Brain microvascular endothelial cell (primary cell): ENCODE measurements around the gene PNPLA1.

ENCODE experiments used
- DNase-seq: peaks from one replicate; pipeline ENCODE4 v3.0.0-alpha.2; 2020
- H3K27ac ChIP-seq: fragments of 250-450 bp; sonication (Bioruptor Pico); 2 replicates; pipeline ENCODE4 v1.5.1; 2020; ENCODE audit warnings: mild to moderate bottlenecking, moderate library complexity
- H3K27me3 ChIP-seq: fragments of 250-450 bp; sonication (Bioruptor Pico); replicated peaks from 2 replicates; pipeline ENCODE4 v1.5.1; 2020; ENCODE audit warnings: mild to moderate bottlenecking
- H3K36me3 ChIP-seq: fragments of 250-450 bp; sonication (Bioruptor Pico); replicated peaks from 2 replicates; pipeline ENCODE4 v1.5.1; 2020; ENCODE audit warnings: mild to moderate bottlenecking
- H3K4me3 ChIP-seq: 2 replicates; pipeline ENCODE4 v1.5.1; 2011; ENCODE audit warnings: low read depth, mild to moderate bottlenecking, control low read depth, low read length, moderate library complexity
- in situ Hi-C: cut with HindIII; loops from 2 replicates; pipeline ENCODE4 v1.10.0; 2017; ENCODE audit warnings: low sequenced_read_pairs, low pct_ligation_motif_present
- TF ChIP-seq, protein P1 (sequence below): IDR thresholded peaks from 2 replicates; pipeline ENCODE4 v1.5.1; 2011; ENCODE audit warnings: low read depth, mild to moderate bottlenecking, moderate library complexity, low read length, control low read depth, inconsistent platforms; ENCODE audit errors: missing control alignments

PNPLA1 gene, protein sequence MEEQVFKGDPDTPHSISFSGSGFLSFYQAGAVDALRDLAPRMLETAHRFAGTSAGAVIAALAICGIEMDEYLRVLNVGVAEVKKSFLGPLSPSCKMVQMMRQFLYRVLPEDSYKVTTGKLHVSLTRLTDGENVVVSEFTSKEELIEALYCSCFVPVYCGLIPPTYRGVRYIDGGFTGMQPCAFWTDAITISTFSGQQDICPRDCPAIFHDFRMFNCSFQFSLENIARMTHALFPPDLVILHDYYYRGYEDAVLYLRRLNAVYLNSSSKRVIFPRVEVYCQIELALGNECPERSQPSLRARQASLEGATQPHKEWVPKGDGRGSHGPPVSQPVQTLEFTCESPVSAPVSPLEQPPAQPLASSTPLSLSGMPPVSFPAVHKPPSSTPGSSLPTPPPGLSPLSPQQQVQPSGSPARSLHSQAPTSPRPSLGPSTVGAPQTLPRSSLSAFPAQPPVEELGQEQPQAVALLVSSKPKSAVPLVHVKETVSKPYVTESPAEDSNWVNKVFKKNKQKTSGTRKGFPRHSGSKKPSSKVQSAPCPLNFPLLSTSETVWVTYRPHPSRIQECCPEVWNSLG

DNA sequence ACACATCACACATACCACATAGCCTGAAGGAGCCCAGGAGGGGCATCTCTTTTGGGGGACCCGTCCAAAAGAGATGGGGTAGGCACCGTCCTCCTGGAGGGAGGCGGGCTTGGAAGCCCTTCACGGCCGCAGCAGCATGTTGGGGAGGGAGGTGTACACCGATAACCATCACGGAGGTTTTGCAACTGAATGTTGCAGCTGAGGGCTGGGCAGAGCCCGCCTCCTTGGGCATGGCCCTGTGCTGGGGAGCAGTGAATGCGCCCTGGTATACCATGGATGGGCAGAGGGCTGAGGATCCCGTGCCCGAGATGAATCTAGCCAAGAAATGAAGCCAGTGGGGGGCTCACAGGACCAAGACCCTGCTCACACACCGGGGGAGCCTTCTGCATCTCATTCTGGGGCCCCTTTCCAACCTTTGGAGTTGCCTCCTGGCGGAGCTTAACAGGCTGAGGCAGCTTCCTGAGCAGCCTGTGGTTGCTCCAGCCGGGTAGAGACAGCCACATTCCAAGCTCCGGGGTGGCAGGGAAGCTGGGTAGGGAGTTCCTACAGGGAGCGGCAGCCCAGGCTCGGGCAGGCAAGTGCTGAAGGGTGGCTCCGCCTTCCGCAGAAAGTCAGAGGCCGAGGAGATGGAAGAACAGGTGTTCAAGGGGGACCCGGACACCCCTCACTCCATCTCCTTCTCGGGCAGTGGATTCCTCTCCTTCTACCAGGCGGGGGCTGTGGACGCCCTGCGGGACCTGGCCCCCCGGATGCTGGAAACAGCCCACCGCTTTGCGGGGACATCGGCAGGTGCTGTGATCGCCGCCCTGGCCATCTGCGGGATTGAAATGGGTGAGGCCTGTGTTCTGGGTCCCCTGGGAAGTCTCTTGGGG lies at the start of gene PNPLA1:
TSS of gene PNPLA1 (plus strand) at position 227 of the 872 bp plus-strand sequence. CDS start at position 627, 400 bp downstream.
- peaks cover 6% of the 10 kb centered on the region for H3K27me3 ChIP-seq
- in situ Hi-C loops: no loop called here
- TF ChIP-seq, protein P1, sequence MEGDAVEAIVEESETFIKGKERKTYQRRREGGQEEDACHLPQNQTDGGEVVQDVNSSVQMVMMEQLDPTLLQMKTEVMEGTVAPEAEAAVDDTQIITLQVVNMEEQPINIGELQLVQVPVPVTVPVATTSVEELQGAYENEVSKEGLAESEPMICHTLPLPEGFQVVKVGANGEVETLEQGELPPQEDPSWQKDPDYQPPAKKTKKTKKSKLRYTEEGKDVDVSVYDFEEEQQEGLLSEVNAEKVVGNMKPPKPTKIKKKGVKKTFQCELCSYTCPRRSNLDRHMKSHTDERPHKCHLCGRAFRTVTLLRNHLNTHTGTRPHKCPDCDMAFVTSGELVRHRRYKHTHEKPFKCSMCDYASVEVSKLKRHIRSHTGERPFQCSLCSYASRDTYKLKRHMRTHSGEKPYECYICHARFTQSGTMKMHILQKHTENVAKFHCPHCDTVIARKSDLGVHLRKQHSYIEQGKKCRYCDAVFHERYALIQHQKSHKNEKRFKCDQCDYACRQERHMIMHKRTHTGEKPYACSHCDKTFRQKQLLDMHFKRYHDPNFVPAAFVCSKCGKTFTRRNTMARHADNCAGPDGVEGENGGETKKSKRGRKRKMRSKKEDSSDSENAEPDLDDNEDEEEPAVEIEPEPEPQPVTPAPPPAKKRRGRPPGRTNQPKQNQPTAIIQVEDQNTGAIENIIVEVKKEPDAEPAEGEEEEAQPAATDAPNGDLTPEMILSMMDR: no peak
- no peak for DNase-seq
- H3K27ac ChIP-seq: no peak within 1 kb of the TSS
- H3K36me3 ChIP-seq: no peaks in the 10 kb centered on the region
- H3K4me3 ChIP-seq: no peak within 1 kb of the TSS

DNA sequence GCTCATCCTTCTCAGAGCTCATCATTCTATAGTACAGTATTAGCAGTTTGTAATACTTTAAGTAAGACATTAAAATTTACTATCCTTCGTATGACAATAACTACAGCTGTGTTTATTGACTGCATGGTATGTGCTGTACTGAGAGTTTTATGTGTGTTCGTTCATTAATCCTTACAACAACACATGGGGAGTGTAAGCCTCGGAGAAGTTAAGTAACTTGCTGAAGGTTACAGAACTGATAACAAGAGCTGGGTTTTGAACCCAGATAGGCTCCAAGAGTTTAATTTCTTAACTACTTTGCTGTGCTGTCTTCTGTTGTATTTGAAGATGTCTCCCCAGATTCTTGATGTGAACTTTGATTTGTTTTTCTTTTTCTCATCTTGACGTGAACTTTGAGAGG lies 49.6 kb upstream of the PNPLA1 start:
- no peak overlapping the region for H3K27ac ChIP-seq
- peaks cover 63% of the 10 kb centered on the region for H3K36me3 ChIP-seq

DNA sequence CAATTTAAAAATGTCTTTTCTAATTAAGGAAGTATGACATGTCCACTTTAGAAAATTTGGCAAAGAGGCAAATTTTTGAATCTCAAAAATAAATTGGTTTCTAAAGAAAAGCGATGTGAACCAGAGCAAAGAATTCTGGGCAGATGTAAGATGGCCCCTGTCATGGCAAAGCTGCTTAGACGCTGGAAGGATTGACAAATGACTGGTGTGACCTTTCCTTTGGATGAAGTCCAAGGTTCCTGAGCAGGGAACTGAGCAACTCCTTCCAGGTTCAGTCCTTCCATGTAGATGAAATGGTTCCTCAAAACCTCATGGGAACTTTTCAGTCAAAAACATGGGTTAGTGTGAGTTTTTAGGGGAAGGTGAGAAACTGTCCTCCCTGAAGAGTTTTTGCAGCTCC lies 48.2 kb upstream of the PNPLA1 start:
- in situ Hi-C loops: no loop called here
- DNase-seq: no peak
- Histone ChIP-seq H3K27ac (no peak overlapping the region), H3K4me3 (no peak overlapping the region), H3K27me3 (no peaks in the 10 kb centered on the region), H3K36me3 (peaks cover 64% of the 10 kb centered on the region)
- TF ChIP-seq, protein P1: no peak

More for the DNA sequence above, 49.6 kb upstream of the PNPLA1 start:
- no peak overlapping the region for H3K4me3 ChIP-seq
- in situ Hi-C loops: no loop called here
- no peaks in the 10 kb centered on the region for H3K27me3 ChIP-seq
- DNase-seq: no peak
- TF ChIP-seq, protein P1: no peak

DNA sequence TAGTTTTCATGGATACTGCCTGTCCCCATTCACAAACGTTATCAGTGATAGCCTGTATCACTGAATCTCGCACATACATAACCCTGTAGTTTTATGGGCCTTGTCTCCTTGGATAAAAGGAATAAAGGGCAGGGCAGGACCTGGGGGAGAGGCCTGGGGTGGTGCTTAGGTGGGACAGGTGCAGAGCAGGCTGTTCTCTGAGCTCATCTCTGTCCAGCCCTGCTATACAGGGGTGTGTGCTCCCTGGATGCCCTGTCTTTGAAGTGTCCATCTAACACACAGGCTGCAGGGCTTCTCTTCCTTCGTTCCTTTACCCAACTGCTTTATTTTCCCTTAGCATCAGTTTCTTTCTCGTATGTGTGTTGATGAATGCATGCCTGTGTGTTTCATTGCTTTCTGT lies 46.9 kb upstream of the PNPLA1 start:
- in situ Hi-C loops: no loop called here
- DNase-seq: no peak
- Histone ChIP-seq H3K27ac (no peak overlapping the region), H3K36me3 (peaks cover 60% of the 10 kb centered on the region), H3K27me3 (no peaks in the 10 kb centered on the region), H3K4me3 (no peak overlapping the region)
- TF ChIP-seq, protein P1: no peak

DNA sequence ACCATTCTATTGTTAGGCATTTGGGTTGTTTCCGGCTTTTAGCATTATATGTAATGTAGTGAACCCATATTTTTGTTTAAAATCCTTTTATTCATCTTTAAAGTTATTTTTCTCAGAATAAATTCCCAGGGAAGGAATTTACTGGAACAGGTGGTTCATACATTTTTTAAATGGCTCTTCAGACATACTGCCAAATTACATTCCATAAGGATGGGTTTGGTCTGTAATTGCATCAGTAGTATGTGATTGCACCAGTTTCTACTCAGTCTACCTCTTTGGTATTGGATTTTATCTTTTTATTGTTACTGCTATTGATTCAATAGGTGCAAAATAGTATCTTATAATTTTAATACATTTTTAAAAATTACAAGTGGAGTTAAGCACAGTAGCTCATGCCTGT lies 46.2 kb upstream of the PNPLA1 start:
- H3K36me3 ChIP-seq: peaks cover 59% of the 10 kb centered on the region
- H3K4me3 ChIP-seq: no peak overlapping the region
- DNase-seq: no peak
- in situ Hi-C loops: no loop called here
- H3K27me3 ChIP-seq: no peaks in the 10 kb centered on the region
- TF ChIP-seq, protein P1: no peak
- H3K27ac ChIP-seq: no peak overlapping the region
